ENCODE measurements around the gene FAM24A.

- no peak for TF ChIP-seq CTCF (IDR thresholded peaks at IDR 0.05 in 8 of 11, conservative IDR thresholded peaks at IDR 0.05 in 3 of 11)
- TF ChIP-seq POLR2A (IDR thresholded peaks at IDR 0.05): no peak
Observed at GRCh38 chr10:122876467-122876855, 33.9 kb upstream of the FAM24A start.

Data from spleen (tissue), 7 donors.